ENCODE results near the gene SRGN. TPM values are rescaled to one million over a fixed set of nuclear protein-coding genes. Genes with fewer than 3 reads are reported as not detected.
A peak's percentile ranks its signal among the peaks of the same experiment; 100 is the strongest.

Gene SRGN
- total RNA-seq, 1 experiment from 2014 or later, result 0.32 TPM

GRCh38 chr10:69091143-69091651 lies 3.3 kb downstream of the SRGN start:
- Histone ChIP-seq H3K27ac (ENCODE audit: low read depth, low read length, poor library complexity, severe bottlenecking) (no peak overlapping the region), H3K4me3 (ENCODE audit: low read depth, low read length, poor library complexity, severe bottlenecking) (no peak overlapping the region), H3K4me1 (ENCODE audit: insufficient read depth, low read length, poor library complexity, severe bottlenecking) (no peaks in the 10 kb centered on the region), H3K27me3 (replicated peaks; ENCODE audit: insufficient read depth, low read depth, low read length, poor library complexity) (no peaks in the 10 kb centered on the region), H3K36me3 (ENCODE audit: insufficient read depth, low read length, poor library complexity, severe bottlenecking) (no peaks in the 10 kb centered on the region), H3K9me3 (ENCODE audit: low read depth, low read length, poor library complexity, severe bottlenecking) (no peaks in the 10 kb centered on the region)
- ChIA-PET POLR2A (ENCODE audit: low non-redundant PET) (no interaction called here), CTCF (no interaction called here)
- no TSS peak for BruUV-seq (replicated peaks)
- TF ChIP-seq, protein P1, sequence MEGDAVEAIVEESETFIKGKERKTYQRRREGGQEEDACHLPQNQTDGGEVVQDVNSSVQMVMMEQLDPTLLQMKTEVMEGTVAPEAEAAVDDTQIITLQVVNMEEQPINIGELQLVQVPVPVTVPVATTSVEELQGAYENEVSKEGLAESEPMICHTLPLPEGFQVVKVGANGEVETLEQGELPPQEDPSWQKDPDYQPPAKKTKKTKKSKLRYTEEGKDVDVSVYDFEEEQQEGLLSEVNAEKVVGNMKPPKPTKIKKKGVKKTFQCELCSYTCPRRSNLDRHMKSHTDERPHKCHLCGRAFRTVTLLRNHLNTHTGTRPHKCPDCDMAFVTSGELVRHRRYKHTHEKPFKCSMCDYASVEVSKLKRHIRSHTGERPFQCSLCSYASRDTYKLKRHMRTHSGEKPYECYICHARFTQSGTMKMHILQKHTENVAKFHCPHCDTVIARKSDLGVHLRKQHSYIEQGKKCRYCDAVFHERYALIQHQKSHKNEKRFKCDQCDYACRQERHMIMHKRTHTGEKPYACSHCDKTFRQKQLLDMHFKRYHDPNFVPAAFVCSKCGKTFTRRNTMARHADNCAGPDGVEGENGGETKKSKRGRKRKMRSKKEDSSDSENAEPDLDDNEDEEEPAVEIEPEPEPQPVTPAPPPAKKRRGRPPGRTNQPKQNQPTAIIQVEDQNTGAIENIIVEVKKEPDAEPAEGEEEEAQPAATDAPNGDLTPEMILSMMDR (conservative IDR thresholded peaks at IDR 0.05; ENCODE audit: low read depth, low read length), result no peak
- no peak for TF ChIP-seq EZH2 (IDR thresholded peaks at IDR 0.05; ENCODE audit: borderline replicate concordance, low read depth, low read length, poor library complexity, severe bottlenecking)
- DNase-seq (ENCODE audit: low spot score), result no peak
- intact Hi-C loops (cut with micrococcal nuclease; ENCODE audit: unreplicated experiment), result loop anchor here (5.0 to 10.0 kb wide), 2 partner anchors 89 to 304 kb away; no protein-coding TSS in a partner anchor

DNA sequence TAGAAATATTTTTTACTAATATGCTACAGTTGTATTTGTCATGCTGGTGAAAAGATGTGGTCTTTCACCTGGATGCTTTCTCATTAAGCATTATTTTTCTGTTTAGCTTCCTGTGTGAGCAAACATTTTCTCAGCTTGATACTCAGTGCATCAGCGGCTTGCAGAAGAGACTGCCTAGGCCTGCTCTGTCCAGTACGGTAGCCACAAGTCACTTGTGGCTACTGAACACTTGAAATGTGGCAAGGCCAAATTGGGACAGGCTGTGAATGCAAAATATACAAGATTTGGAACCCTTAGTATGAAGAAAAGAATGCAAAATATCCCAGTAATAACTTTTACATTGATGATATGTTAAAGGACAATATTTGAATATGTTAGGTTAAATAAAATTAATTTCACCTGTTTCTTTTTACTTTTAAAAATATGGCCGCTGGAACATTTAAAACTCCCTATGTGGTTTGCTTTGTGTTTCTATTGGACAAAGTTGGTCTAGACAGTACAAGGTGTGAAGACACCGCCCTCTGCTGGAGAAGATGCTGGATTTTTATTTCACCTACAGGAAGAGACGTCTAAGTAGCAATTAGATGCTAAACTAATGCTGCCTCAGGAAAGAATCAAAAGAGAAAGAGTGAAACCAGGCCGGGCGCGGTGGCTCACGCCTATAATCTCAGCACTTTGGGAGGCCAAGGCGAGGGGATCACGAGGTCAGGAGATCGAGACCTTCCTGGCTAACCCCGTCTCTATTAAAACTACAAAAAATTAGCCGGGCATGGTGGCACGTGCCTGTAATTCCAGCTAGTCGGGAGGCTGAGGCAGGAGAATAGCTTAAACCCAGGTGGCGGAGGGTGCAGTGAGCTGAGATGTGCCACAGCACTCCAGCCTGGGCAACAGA lies 5.3 kb downstream of the SRGN start:
- no TSS peak for BruUV-seq (replicated peaks)
- Histone ChIP-seq H3K9me3 (ENCODE audit: low read depth, low read length, poor library complexity, severe bottlenecking) (no peaks in the 10 kb centered on the region), H3K4me1 (ENCODE audit: insufficient read depth, low read length, poor library complexity, severe bottlenecking) (no peaks in the 10 kb centered on the region), H3K36me3 (ENCODE audit: insufficient read depth, low read length, poor library complexity, severe bottlenecking) (no peaks in the 10 kb centered on the region), H3K4me3 (ENCODE audit: low read depth, low read length, poor library complexity, severe bottlenecking) (no peak overlapping the region), H3K27ac (ENCODE audit: low read depth, low read length, poor library complexity, severe bottlenecking) (no peak overlapping the region), H3K27me3 (replicated peaks; ENCODE audit: insufficient read depth, low read depth, low read length, poor library complexity) (no peaks in the 10 kb centered on the region)
- ChIA-PET CTCF (no interaction called here), POLR2A (ENCODE audit: low non-redundant PET) (no interaction called here)
- TF ChIP-seq EZH2 (IDR thresholded peaks at IDR 0.05; ENCODE audit: borderline replicate concordance, low read depth, low read length, poor library complexity, severe bottlenecking), result no peak
- TF ChIP-seq, protein P1 (conservative IDR thresholded peaks at IDR 0.05; ENCODE audit: low read depth, low read length), result peak; percentile 83
- intact Hi-C loops (cut with micrococcal nuclease; ENCODE audit: unreplicated experiment), result loop anchor here (1.0 to 10.0 kb wide), 3 partner anchors 91 to 302 kb away; no protein-coding TSS in a partner anchor
- DNase-seq (ENCODE audit: low spot score), result peak; percentile 87

DNA sequence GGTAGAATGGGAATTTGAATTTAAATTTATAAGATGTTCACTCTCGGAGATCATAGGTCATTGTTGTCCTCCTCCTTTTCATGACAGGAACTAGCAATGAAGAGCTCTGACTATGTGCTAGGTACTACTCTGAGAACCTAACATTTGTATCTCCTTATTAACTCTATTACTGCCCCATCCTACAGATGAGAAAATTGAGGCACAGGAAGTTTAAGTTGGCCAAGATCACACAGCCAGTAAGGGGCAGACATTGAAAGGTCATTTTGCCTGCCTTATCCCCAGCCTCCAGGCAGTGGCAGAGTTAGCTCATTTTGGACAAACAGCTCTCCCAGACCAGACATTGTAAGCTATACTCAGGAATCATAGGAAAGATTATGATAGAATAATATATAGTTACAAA lies 6.0 kb downstream of the SRGN start:
- Histone ChIP-seq H3K27me3 (replicated peaks; ENCODE audit: insufficient read depth, low read depth, low read length, poor library complexity) (no peaks in the 10 kb centered on the region), H3K36me3 (ENCODE audit: insufficient read depth, low read length, poor library complexity, severe bottlenecking) (no peaks in the 10 kb centered on the region), H3K9me3 (ENCODE audit: low read depth, low read length, poor library complexity, severe bottlenecking) (no peaks in the 10 kb centered on the region), H3K27ac (ENCODE audit: low read depth, low read length, poor library complexity, severe bottlenecking) (no peak overlapping the region), H3K4me1 (ENCODE audit: insufficient read depth, low read length, poor library complexity, severe bottlenecking) (no peaks in the 10 kb centered on the region), H3K4me3 (ENCODE audit: low read depth, low read length, poor library complexity, severe bottlenecking) (no peak overlapping the region)
- no peak for TF ChIP-seq EZH2 (IDR thresholded peaks at IDR 0.05; ENCODE audit: borderline replicate concordance, low read depth, low read length, poor library complexity, severe bottlenecking)
- TF ChIP-seq, protein P1 (conservative IDR thresholded peaks at IDR 0.05; ENCODE audit: low read depth, low read length), result no peak
- intact Hi-C loops (cut with micrococcal nuclease; ENCODE audit: unreplicated experiment), result loop anchor here (1.0 to 10.0 kb wide), 3 partner anchors 92 to 301 kb away; no protein-coding TSS in a partner anchor
- no TSS peak for BruUV-seq (replicated peaks)
- POLR2A ChIA-PET (ENCODE audit: low non-redundant PET), result no interaction called here
- CTCF ChIA-PET, result no interaction called here
- DNase-seq (ENCODE audit: low spot score), result no peak

All from A673 (cell line).